Skeletal muscle satellite cell (primary cell): Measurements from ENCODE around the gene ASB14. TPM values are rescaled to one million over a fixed set of nuclear protein-coding genes. Genes with fewer than 3 reads are reported as not detected.
"Not testable (repeated sequence)": the region's sequence is repeated elsewhere in the genome, so short reads cannot be mapped to it uniquely, and the experiment has no call there.

ENCODE experiments used
- H3K27me3 ChIP-seq: 2 replicates; pipeline ENCODE4 v1.7.0; 2013; ENCODE audit warnings: low read length; ENCODE audit not compliant: control insufficient read depth, insufficient read depth
- H3K36me3 ChIP-seq: 2 replicates; pipeline ENCODE4 v1.7.0; 2013; ENCODE audit warnings: mild to moderate bottlenecking, control low read depth, low read length; ENCODE audit not compliant: insufficient read depth
- H3K4me1 ChIP-seq: 2 replicates; pipeline ENCODE4 v1.7.0; 2013; ENCODE audit warnings: low read length; ENCODE audit not compliant: control insufficient read depth, insufficient read depth
- H3K4me2 ChIP-seq: 2 replicates; pipeline ENCODE4 v1.7.0; 2013; ENCODE audit warnings: mild to moderate bottlenecking, low read length
- H3K4me3 ChIP-seq: 2 replicates; pipeline ENCODE4 v1.7.0; 2013; ENCODE audit warnings: low read length
- H3K9ac ChIP-seq: 2 replicates; pipeline ENCODE4 v1.7.0; 2013; ENCODE audit warnings: mild to moderate bottlenecking, low read depth, low read length, moderate library complexity
- H3K9me3 ChIP-seq: replicated peaks from 2 replicates; pipeline ENCODE4 v1.7.0; 2013; ENCODE audit warnings: mild to moderate bottlenecking, control low read depth, low read length
- total RNA-seq: library from RNA; depleted of rRNA; stranded (reverse); fragments of >200 nt; gene quantifications from 2 replicates; pipeline ENCODE4 v1.2.3, GENCODE V29; 2012; rRNA removed

Gene ASB14
- not detected in 2 replicates for total RNA-seq

DNA sequence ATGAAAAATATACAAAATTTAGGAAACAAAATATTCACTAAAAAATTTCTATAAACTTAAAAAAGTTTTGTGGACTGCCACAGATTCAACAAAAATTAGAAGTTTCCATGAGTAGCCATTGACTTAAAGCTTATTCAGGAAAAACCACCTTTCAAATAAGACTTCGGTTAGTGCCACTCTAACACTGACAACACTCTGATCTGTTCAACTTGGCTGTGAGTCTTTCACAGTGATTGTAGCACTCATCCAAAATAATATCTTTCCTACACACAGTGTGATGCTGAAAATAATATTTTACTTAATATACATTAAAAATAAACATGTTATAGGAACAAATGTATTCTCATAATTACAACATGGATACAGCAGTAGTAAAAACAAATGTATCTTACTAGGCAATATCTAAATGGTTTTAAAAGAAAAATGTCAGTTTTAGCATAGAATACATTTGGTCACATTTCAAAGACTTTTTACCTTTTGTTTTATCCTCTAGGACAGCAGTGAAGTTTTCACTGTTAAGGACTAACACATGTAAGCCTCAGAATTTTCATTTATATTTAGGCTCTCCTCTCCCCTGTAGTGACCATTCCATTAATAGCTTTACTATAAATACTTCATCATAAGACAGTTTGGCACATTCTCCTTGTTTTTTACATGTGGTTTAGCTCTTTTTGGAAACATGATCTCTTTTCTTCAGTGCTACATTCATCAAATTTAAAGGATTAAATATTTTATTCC, at the start of gene ASB14:
ASB14 (minus strand) TSS at position 527 of the 738 bp plus-strand sequence. CDS start 652 bp downstream, outside the sequence.
- Histone ChIP-seq H3K27me3 (no peaks in the 10 kb centered on the region), H3K9ac (no peak within 1 kb of the TSS), H3K4me2 (no peak within 1 kb of the TSS), H3K9me3 (no peaks in the 10 kb centered on the region), H3K4me1 (no peaks in the 10 kb centered on the region), H3K36me3 (no peaks in the 10 kb centered on the region), H3K4me3 (no peak within 1 kb of the TSS)

DNA sequence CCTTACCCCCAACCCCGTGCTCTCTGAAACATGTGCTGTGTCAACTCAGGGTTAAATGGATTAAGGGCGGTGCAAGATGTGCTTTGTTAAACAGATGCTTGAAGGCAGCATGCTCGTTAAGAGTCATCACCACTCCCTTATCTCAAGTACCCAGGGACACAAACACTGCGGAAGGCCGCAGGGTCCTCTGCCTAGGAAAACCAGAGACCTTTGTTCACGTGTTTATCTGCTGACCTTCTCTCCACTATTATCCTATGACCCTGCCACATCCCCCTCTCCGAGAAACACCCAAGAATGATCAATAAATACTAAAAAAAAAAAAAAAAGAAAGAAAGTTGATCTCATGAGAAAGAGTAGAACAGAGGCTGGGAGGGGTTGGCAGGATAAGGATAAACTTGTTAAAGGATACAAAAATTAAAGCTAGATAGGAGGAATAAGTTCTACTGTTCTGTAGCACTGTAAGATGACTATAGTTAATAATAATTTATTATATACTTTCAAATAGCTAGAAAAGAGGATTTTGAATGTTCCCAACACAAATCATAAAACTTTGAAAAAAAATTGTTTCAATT, 46.7 kb upstream of the ASB14 start:
- not testable (repeated sequence) for H3K4me1 ChIP-seq, H3K36me3 ChIP-seq, H3K9ac ChIP-seq, H3K4me3 ChIP-seq, H3K9me3 ChIP-seq, H3K4me2 ChIP-seq
- H3K27me3 ChIP-seq = peaks cover 33% of the 10 kb centered on the region

DNA sequence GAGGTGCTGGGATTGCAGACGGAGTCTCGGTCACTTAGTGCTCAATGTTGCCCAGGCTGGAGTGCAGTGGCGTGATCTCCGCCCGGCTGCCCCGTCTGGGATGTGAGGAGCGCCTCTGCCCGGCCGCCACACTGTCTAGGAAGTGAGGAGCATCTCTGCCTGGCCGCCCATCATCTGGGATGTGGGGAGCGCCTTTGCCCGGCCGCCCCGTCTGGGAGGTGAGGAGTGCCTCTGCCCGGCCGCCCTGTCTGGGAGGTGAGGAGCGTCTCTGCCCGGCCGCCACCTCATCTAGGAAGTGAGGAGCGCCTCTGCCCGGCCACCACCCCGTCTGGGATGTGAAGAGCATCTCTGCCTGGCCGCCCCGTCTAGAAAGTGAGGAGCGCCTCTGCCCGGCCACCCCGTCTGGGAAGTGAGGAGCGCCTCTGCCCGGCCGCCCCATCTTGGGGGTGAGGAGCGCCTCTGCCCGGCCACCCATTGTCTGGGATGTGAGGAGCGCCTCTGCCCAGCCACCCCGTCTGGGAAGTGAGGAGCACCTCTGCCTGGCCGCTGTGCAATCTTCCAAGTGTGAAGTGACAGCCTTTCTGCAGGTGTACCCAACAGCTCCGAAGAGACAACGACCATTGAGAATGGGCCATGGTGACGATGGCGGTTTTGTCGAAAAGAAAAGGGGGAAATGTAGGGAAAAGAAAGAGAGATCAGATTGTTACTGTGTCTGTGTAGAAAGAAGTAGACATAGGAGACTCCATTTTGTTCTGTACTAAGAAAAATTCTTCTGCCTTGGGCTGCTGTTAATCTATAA, 46.0 kb upstream of the ASB14 start:
- not testable (repeated sequence) for H3K4me2 ChIP-seq, H3K9ac ChIP-seq, H3K36me3 ChIP-seq, H3K4me1 ChIP-seq, H3K4me3 ChIP-seq, H3K9me3 ChIP-seq
- peaks cover 36% of the 10 kb centered on the region for H3K27me3 ChIP-seq

DNA sequence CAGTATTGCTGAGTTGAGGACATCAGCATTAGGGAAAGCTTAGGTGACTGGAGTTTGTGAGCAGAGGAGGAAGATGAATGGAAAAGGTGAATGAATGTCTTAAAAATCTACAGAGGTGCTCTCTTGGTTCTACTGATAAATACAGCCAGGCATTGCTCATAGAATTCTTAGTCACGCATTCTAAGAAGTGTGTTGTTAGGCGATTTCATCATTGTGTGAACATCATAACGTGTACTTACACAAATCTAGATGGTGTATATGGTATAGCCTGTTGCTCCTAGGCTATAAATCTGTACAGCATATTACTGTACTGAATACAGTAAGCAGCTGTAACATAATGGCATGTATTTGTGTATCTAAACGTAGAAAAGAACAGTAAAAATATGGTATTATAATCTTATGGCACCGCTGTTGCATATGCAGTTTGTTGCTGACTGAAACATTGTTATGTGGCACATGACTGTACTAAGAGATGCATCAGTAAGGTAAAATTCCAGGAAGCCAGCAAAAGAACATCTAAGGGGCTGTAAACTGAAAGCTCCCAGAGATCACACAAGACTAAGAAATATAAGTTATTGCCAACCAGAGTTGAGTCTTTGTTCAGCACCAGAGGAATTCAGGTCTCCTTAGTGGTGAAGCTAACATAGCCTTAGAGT, 42.9 kb upstream of the ASB14 start:
- H3K9ac ChIP-seq = no peak overlapping the region
- no peaks in the 10 kb centered on the region for H3K36me3 ChIP-seq
- peaks cover 34% of the 10 kb centered on the region for H3K27me3 ChIP-seq
- no peak overlapping the region for H3K4me3 ChIP-seq
- H3K9me3 ChIP-seq = no peaks in the 10 kb centered on the region
- no peaks in the 10 kb centered on the region for H3K4me1 ChIP-seq
- no peak overlapping the region for H3K4me2 ChIP-seq

DNA sequence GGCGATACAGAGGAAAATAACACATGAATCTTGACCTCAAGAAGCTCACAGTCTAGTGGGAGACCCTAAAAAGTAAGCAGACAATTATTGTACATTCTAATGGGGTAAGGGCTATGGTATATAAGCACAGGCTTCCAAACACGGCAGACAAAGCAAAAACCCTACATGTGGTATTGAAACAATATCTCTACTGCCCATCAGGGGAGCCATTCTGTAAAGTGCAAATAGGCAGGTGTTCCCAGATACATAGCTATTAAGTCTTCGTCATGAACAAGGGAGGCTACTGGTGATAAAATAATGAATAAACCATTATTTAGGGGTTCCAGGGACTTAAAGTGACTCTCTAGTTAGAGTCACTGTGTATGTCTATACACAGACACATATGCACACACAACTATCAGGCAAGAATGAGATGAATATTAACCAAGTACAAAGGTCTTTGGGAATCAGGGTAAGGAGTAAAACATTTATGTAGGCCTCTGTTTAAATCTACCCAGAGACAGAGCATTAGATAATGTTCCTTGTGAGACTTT, 38.7 kb upstream of the ASB14 start:
- Histone ChIP-seq H3K4me3 (no peak overlapping the region), H3K9ac (no peak overlapping the region)

DNA sequence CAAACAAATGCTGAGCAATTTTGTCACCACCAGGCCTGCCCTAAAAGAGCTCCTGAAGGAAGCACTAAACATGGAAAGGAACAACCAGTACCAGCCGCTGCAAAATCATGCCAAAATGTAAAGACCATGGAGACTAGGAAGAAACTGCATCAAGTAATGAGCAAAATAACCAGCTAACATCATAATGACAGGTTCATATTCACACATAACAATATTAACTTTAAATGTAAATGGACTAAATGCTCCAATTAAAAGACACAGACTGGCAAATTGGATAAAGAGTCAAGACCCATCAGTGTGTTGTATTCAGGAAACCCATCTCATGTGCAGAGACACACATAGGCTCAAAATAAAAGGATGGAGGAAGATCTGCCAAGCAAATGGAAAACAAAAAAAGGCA, 34.0 kb upstream of the ASB14 start:
- not testable (repeated sequence) for H3K9ac ChIP-seq, H3K9me3 ChIP-seq, H3K4me2 ChIP-seq, H3K4me3 ChIP-seq, H3K27me3 ChIP-seq, H3K4me1 ChIP-seq, H3K36me3 ChIP-seq

More for the DNA sequence above, 38.7 kb upstream of the ASB14 start:
- Histone ChIP-seq H3K36me3 (no peaks in the 10 kb centered on the region), H3K4me1 (no peaks in the 10 kb centered on the region), H3K4me2 (no peak overlapping the region), H3K27me3 (peaks cover 27% of the 10 kb centered on the region), H3K9me3 (no peaks in the 10 kb centered on the region)

DNA sequence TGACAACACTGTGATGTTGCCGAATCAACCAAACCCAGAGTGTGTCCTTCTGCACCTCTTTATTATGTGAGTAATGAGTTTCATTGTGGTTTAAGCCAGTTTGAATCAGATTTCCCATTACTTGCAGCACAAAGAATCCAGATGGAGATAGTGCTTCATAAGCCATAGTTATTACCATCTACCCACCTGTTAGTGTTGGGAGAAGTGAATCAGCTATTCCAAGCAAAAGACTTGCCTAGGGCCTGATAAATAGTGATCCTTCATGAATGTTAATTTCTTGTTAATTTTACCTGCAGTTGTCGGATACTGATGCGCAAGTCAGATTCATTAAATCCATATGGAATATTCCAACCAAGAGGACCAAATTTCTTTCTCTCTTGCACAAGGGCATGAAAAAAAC, 21.7 kb upstream of the ASB14 start:
- H3K27me3 ChIP-seq = peaks cover 31% of the 10 kb centered on the region
- no peak overlapping the region for H3K4me3 ChIP-seq
- no peaks in the 10 kb centered on the region for H3K4me1 ChIP-seq
- no peaks in the 10 kb centered on the region for H3K9me3 ChIP-seq
- no peak overlapping the region for H3K4me2 ChIP-seq
- H3K9ac ChIP-seq = no peak overlapping the region
- no peaks in the 10 kb centered on the region for H3K36me3 ChIP-seq

DNA sequence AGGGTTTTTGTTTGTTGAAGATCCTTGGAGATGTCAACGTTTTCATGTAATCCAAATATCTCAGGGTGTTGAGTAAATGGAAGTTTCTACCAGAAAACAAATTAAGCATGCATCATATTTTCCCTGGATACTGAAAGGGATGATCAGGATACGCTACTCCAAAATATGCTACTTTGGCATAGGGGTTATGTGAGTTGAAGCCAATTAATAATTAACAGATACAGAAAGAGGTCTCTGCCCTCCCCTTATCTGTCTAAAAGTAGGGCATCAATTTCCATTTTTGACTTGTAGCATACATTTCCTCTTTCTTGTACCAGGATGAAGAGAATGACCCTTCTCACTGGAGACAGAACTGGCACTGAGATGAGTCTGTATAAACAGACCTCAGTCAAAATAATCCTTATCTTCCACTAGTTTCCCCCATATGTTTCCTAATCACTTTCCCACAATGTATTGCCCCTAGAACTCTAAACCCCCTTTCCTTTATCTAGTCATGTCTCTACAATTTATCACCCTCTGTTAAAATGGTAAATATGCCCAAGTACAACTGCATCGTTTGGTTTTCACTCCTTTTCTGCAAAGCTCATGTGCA, 17.4 kb upstream of the ASB14 start:
- no peaks in the 10 kb centered on the region for H3K36me3 ChIP-seq
- no peaks in the 10 kb centered on the region for H3K9me3 ChIP-seq
- no peak overlapping the region for H3K4me2 ChIP-seq
- H3K9ac ChIP-seq = no peak overlapping the region
- no peaks in the 10 kb centered on the region for H3K4me1 ChIP-seq
- H3K27me3 ChIP-seq = peaks cover 19% of the 10 kb centered on the region
- H3K4me3 ChIP-seq = no peak overlapping the region

DNA sequence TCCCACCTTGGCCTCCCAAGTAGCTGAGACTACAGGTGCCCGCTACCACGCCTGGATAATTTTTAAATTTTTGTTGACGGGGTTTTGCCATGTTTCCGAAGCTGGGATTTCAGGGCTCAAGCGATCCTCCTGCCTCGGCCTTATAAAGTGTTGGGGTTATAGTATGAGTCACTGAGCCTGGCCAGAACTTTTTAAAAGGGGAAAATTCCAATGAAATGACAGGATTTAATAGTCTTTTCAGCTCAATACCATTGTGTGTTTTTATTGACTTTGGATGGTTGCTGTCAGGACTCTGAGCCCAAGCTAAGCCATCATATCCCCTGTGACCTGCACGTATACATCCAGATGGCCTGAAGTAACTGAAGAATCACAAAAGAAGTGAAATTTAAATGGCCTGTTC, 11.0 kb upstream of the ASB14 start:
- H3K9ac ChIP-seq, H3K4me2 ChIP-seq, H3K36me3 ChIP-seq, H3K27me3 ChIP-seq, H3K9me3 ChIP-seq, H3K4me1 ChIP-seq, H3K4me3 ChIP-seq: not testable (repeated sequence)

DNA sequence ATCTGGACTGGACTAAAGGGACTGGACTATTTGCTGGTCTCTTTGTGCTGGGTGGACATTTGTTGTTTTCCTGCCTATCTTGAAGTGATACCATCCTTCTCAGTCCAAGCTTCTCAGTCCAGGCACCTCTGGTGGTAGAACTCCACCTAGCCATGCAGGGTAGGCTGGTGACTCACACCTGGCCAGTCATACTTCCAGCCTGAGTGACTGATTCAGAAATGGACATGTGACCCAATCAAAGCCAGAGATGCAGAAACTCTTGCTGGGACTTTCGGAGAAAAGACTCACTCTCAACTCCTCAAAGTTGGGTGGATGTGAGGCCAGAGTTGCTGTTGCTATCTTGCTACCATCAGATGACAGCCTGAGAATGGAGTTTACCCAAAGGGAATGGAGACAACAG, 5.6 kb upstream of the ASB14 start:
- Histone ChIP-seq H3K4me3 (no peak overlapping the region), H3K4me1 (no peaks in the 10 kb centered on the region), H3K9ac (no peak overlapping the region), H3K27me3 (peaks cover 4% of the 10 kb centered on the region), H3K4me2 (no peak overlapping the region), H3K36me3 (no peaks in the 10 kb centered on the region), H3K9me3 (no peaks in the 10 kb centered on the region)
